Activated CD4-positive, alpha-beta T cell treated with anti-CD3 and anti-CD28 coated beads, Interleukin-2, amount 50 U/mL, for 48 hours (primary cell): ENCODE measurements around the gene CTAGE9.
"Not testable (repeated sequence)": the region's sequence is repeated elsewhere in the genome, so short reads cannot be mapped to it uniquely, and the experiment has no call there.

ENCODE experiments used
- DNase-seq, 2 experiments: peaks; one replicate each; pipeline ENCODE4 v3.0.0-alpha.2; 2020

CTAGE9 gene

DNA sequence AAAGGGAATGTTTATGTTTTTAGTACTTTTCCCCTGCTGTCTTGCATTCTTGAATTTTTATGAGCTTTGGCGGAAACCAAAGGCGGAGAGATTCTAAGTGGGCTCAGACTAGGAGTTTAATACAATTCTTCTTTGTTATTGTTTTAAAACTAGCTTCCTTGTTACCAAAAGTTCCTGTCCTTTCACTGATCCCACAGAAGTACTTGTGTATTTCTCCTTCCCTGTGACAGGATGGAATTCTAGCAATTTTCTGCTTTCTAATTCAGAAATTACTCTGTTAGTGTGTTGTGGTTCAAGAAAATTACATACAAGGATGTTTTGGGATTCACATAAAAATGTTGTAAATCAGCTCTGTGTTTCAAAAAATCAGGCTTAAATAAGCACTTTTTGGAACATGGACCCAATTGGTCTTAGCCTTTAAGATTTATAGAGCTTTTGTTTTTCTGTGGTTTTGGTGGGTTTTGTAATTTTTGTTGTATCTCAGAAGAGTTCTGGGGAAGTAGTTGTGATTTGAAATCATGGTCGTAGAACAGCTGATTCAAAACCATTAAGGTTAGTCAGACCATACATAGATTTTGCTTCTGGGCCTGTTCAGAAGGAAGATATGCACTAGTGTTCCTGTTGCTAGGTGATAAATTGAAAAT lies 17.6 kb upstream of the CTAGE9 start:
- no peak for DNase-seq

DNA sequence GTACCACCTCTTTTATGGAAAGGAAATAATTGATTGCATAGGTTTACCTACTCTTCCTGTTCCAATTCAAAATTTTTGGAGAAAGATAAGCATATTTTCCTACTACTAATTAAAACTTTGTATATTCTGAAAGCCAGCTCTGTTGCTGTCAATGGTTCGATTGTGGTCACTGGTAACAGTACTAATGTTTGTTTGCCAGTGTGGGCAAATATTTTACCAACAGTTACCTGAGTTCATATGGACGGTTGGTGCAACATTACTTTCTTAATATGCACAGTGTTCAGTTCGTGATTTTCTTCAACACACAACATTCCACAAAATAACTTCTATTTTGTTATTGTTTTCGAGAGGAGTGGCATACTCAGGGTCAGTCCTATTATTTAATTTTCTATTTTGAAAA lies 17.1 kb upstream of the CTAGE9 start:
- no peak for DNase-seq

DNA sequence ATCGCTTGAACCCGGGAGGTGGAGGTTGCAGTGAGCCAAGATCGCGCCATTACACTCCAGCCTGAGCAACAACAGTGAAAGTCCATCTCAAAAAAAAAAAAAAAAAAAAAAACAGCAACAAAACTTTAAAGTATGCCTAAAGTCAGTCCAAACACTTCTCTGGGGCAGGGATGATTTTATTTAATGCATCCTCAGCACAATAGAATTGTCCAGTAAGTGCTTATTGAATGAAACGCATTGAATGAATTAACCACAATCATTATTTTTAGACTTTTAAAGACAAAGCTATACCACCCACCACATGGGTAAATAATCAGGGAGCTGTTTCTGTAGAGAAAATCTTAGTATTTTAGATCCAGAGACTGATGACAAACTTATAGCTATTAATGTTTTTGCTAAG lies 16.6 kb upstream of the CTAGE9 start:
- no peak for DNase-seq

DNA sequence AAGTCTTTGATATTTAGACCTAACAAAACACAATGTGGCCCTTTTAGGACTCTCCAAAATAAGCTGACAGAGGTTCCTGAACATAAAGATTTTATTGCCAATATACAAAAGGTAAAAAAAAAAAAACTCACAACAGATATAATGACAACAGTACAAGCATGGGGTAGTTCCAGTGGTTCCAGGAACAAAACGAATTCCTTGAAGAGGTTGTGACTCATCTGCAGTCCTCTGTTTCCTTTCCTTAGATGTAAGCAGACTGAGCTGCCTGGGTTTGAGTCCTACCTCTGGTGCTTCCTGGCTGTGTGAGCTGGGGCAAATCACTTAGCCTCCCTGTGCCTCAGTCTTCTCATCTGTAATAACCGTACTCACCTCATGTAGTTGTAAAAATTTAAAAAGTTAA lies 13.3 kb upstream of the CTAGE9 start:
- no peak for DNase-seq

DNA sequence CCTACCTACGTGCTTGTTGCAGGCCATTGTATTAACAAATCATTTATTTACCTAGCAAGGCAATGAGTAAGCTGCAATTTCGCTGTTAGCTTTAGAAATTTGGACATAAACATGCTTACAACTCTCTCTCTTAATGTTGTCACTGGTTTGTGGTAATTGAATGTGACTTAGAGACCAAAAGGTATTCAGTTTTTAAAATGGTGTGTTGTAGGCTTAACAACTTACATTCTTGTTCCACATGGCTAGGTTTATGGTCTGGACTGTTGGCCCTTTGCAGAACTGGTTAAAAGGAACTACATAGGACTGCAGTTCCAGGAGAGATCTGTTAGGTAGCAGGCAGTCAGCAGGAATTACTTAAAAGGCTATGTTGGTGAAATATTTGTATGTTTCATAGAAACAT lies 10.3 kb upstream of the CTAGE9 start:
- DNase-seq, result no peak

DNA sequence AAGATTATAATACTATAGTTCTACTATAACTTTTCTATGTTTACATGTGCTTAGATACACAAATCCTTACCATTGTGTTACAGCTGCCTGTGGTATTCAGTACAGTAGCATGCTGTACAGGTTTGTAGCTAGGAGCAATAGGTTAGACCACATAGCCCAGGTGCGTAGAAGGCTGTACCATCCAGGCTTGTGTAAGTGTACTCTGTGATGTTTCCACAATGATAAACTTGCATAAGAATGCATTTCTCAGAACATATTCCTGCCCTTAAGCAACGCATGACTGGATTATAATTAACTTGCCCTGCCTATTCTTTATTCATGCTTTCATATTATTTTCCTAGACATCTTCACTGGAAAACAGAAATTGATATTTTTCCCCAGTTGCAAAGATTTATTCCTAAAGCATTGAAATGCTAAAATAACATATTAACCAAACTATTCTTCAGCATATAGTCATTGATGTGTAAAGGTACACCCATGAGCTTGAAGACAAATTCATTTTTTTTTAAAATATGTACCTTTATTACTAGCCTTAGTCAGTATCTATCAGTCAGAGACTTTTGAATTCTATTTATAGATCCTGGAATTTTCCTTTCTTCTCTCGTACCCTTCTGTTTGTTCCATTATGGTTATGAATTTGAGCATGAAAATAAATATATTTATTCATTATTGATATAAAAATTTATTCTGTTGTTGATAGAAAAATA lies 7.2 kb upstream of the CTAGE9 start:
- no peak for DNase-seq

DNA sequence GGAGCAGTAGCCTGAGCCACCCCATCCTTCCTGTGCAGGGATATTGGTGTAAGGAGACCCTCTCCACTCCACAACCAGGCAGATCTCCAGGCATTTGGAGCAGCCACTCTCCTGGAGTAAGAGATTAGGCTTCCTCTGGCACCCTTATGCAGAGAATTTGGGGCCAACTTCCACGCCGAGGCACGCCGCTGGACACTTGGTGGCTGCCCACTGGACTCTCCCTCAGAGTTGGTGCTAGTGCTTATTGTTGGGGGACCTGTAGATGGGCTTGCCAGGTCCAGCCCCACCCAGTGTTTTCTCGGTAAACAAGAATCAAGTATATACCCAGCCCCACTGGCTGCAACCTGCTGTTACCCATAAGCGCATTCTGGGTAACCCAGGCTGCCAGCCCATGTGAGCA lies 4.8 kb upstream of the CTAGE9 start:
- not testable (repeated sequence) for DNase-seq

DNA sequence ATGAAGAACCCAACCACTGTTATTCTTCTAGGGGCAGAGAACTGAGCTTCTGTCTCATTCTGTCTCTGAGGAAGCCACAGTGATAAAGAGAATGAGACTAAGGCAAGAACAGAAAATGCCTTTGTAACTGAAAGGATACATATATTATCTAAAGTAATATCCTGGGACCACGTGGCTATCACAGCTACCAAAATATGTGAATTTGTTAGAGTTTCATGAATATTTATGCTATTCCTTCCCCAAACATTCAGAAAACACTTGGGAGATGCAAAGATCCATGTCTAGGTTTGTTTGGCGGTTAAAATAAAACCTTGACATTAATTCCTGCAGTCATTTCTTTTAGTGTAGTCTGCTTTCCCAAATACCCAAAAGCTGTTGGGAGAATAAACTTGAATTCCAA lies 6.9 kb downstream of the CTAGE9 start:
- DNase-seq, result not testable (repeated sequence)

DNA sequence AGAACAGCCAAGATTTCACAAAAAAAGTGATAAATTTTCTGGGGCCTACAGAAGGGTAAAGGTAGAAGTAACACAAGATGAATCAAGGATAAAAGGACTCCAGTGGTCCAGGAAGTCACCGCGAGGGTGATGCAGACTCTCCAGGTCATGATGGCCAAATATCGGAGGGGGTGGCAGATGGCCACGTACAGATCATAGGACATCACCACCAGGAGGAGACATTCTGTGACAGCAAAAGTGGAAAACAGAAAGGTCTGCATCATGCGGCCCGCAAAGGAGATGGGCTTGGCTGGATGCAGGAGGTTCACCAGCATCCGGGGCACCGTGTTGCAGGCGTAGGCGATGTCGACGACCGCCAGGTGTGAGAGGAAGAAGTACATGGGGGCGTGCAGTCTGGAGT lies 10.0 kb downstream of the CTAGE9 start:
- not testable (repeated sequence) for DNase-seq

DNA sequence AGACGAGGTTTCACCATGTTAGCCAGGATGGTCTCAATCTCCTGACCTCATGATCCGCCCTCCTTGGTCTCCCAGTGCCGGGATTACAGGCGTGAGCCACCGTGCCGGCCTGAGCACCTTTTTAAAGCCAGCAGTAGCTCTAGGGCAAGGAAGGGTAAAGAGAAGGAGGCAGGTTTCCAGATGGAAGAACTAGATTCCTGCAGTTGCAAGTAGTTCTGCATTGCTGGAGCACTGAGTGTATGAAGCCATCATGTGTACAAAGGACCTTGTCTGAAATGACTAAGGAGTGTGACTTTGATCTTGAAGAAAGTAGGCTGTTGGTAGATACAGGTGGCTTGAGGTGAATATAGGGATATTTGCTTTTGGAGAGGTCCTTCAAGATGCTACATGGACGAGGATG lies 13.9 kb downstream of the CTAGE9 start:
- no peak for DNase-seq

DNA sequence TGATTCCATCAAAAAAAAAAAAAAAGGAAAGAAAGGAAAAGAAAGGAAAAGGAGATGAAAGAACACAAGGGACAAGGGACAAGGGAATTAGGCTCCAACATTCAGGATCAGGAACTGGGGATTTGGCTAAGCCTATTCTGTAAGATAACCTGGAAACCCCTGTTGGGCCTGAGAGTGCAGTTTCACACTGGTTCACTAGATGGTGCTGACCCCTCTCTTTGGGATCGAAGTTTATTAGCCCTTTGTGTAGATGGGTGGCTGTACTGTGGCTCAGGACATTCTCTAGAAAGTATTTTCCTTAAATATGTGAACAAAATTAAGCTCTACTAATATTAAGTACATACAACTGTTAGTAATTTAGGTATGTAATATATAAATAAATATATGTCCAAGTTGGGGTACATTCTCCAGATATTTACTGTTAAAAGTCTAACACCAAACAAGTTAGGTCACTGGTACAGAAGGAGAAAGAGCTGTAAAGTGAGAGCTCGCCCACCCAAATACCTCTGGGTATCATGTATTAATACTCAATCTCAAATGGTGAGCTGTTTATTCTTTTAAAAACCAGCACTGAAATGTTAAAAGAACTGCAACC lies 15.9 kb downstream of the CTAGE9 start:
- peak; percentile 29 to 48 for DNase-seq

DNA sequence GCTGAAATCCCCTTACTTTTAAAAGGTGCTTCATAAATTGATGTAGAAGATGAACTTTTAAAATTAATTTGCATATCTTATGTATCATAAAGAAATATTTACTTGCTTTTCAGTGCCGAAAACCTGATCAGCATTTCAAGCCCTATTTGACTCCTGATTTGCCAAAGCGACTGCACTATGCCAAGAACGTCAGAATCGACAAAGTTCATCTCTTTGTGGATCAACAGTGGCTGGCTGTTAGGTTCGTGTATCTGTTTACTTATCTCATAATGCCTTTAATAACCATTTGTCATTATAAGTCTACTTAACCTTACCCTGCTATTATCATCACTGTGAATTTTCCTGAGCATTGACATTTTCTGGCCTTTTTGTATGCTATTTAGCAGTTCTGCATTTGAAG lies 17.4 kb downstream of the CTAGE9 start:
- DNase-seq, result no peak

DNA sequence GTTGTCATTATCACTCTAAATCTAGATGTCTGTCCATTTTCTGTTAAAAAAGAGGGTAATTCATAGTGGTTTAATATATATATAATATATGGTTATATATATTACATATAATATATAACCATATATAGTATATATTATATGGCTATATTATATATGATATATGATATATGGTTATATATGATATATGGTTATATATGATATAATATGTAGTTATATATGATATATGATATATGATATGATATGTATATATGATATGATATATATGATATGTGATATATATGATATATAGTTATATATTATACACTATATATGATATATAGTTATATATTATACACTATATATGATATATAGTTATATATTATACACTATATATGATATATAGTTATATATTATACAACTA lies 18.2 kb downstream of the CTAGE9 start:
- no peak for DNase-seq

DNA sequence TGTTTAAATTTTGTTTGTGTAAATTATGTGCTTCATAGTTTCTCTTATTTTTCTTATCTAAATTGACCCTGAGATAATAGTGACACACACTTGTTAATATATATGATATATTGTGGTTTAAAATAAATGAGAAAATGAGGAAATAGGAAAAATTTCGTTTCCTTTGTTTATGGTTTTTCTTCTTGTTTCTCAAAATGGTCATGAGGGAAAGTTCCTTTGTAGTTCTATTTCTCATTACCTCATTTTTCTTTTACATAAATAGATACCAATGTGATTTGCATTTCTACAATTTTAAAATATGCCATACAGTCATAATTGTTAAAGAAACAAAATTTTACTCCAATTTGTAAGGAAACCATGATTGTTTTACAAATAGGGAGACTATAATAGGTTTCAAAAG lies 18.8 kb downstream of the CTAGE9 start:
- DNase-seq, result no peak

DNA sequence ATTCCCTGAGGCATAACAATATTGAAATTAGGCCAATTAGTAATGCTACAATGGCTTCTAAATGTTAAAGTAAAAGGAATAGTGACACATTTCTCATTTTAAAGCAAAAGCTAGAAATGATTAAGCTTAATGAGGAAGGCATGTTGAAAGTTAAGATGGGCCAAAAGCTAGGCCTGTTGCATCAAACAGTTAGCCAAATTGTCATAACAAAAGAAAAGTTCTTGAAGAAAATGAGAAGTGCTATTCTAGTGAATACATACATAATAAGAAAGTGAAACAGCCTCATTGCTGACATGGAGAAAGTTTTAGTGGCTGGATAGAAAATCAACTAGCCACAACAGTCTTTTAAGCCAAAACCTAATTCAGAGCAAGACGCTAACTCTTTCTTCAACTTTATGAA lies 22.5 kb downstream of the CTAGE9 start:
- DNase-seq, result no peak

DNA sequence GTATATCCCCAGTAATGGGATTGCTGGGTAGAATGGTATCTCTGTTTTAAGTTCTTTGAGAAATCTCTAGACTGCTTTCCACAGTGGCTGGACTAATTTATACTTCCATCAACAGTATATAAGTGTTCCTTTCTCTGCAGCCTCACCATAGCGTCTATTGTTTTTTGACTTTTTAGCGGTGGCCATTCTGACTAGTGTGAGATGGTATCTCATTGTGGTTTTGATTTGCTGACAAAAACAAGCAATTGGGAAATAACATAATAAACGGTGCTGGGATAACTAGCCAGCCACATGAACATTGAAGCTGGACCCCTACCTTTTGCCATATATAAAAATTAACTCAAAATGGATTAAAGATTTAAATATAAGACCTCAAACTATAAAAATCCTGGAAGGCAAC lies 23.8 kb downstream of the CTAGE9 start:
- no peak for DNase-seq

DNA sequence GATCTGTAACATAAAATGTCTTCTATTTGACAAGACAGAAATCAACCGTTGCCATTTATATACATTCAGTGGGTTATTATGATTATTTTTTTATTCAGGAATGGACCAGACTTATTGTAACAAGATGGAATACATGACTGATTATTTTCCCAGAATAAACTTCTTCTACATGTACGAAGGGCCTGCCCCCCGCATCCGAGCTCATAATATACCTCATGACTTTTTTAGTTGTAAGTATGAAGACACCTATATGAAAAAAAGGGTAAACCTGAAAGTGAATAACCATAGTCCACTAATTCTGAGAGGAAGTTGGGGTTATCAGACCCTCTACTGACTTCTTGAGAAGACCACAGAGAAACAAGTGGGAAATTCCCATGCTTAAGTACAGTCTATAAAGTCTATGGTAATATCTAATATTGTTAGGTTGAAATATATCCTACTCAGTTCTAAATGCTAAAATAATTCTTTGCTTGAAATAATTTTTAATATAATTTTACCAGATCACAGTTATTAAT lies 25.5 kb downstream of the CTAGE9 start:
- peak; percentile 15 to 28 for DNase-seq

DNA sequence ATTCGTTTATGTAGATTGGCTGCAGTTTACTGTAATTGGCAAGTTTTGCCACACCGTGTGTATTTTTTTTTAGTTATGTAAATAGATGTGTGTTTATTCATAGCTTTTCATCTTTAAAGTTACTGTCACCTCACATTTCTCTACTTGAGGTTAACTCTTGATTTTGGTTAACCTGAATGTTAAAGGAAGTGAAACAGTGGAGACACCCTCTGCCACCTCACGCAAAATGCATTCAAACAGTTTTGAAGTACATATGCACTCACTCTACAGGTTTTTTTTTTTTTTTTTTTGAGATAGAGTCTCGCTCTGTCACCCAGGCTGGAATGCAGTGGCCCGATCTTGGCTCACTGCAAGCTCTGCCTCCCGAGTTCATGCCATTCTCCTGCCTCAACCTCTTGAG lies 27.3 kb downstream of the CTAGE9 start:
- no peak for DNase-seq

DNA sequence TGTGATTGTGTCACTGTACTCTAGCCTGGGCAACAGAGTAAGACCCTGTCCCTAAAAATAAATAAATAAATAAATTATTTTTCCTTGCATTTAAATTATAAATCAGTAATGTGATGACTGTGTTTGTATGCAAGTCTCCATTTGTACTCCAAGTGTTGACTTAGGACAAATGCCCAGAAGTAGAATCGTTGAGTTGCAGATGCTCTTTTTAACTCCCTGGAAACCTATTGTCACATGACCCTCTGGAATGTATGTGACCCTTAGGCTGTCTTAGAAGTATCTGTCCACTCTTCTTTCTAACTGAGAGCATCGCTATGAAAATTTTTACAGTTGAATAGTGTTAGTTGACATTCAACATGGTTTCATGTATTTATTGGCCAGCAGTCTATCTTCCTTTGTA lies 28.4 kb downstream of the CTAGE9 start:
- no peak for DNase-seq

DNA sequence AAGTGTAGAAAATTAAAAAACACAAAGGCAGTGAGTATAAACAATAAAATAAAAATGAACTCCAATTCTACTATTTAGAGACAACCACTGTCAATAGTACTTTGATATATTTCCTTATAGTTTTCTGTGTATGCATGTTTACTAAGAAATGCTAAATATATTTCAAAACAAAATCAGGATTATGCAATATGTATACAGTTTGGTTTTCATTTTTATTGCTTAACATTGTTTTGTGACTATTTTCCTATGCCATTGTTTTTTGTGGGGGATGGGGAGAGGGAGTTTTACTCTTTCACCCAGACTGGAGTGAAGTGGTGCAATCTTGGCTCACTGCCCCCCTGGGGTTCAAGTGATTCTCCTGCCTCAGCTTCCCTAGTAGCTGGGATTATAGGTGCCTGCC lies 29.2 kb downstream of the CTAGE9 start:
- no peak for DNase-seq

DNA sequence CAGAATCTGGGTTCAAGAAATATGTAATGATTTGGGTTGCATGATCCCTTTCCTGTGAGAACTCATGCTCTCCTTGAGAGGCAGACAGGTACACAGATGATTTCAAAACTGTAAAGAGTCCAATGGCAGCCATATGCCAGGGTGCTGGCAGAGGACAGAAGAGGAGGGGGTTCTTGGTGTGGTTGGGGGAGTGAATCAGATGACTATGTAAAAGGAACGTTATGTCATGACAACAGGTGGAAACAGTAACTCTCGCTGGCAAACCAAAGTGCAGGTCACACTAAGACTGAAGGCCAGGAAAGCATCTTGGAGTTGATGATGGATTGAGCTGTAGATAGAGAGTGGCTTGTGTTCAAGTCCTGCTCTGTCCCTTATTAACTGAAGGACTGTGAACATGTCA lies 29.9 kb downstream of the CTAGE9 start:
- DNase-seq, result no peak

DNA sequence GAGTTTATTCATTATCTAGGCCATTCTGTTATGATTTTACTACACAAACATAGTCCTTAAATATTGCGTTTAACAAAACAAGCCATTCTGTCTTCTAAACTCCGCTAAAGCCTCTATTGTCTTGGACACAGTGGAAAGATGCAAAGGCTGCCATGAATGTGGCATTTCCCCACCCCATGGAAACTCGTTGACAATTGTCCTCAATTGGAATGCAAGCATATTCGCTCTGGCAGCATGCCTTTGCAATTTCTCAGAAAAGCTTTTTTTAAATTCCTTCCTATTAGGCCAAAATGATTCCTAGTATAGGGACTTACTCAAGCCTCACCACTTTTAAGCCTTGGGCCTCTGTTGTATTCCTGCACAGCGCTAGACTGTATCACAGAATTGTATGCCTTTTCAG lies 32.4 kb downstream of the CTAGE9 start:
- DNase-seq, result no peak

DNA sequence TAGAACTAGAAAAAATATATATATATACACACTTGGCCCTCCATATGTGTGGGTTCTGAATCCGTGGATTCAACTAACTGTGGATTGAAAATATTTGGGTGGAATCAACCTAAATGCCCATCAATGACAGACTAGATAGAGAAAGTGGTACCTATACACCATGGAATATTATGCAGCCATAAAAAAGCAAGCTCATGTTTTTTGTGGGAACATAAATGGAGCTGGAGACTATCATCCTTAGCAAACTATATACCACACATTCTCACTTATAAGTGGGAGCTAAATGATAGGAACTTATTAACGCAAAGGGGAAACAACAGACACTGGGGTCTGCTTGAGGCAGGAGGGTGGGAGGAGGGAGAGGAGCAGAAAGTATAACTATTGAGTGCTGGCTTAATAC lies 37.6 kb downstream of the CTAGE9 start:
- DNase-seq, result no peak

DNA sequence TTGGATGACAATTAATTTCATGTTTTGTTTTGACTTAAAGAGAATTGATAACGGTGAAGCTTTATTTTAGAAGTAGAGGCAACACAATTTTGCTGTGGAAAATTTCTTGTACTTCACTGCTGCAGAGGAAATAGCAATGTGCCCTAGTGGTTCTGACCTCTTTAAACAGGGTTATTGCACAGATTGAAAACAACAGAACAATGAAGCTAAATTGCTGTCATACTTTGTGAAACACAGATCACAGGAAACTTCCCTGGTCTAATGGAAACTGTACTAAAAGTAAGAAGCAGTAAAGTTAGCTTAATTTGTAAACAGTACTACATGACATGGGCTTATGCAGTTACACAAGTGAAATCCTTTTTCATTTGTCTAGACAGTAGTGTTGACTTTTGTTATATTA lies 40.9 kb downstream of the CTAGE9 start:
- no peak for DNase-seq
